AG04449 (cell line): ENCODE measurements around the gene LMTK3.

Experiments used
- CTCF ChIA-PET: fragments of 350-600 bp; formaldehyde crosslinking; extraction: SDS; loops from one replicate; lab custom pipeline; 2021; ENCODE audit warnings: antibody characterized with exemption; lab: Yijun Ruan, JAX
- POLR2A ChIA-PET: fragments of 400-600, 350-600 bp; formaldehyde crosslinking; extraction: SDS; loops from one replicate; lab custom pipeline; 2020; ENCODE audit warnings: antibody characterized with exemption, inconsistent platforms; lab: Yijun Ruan, JAX
- DNase-seq: peaks from one replicate; pipeline ENCODE4 v3.0.0-alpha.2; 2010; ENCODE audit warnings: low read depth, low spot score
- H3K4me3 ChIP-seq: 2 replicates; pipeline ENCODE4 v1.5.1; 2011; ENCODE audit warnings: low read depth, mild to moderate bottlenecking, control low read depth, low read length
- TF ChIP-seq, protein P1 (sequence below): IDR thresholded peaks from one replicate; pipeline ENCODE4 v1.5.1; 2011; ENCODE audit warnings: mild to moderate bottlenecking, moderate library complexity, low read length, control low read depth, inconsistent platforms; ENCODE audit not compliant: insufficient read depth; ENCODE audit errors: missing control alignments

LMTK3 gene

DNA sequence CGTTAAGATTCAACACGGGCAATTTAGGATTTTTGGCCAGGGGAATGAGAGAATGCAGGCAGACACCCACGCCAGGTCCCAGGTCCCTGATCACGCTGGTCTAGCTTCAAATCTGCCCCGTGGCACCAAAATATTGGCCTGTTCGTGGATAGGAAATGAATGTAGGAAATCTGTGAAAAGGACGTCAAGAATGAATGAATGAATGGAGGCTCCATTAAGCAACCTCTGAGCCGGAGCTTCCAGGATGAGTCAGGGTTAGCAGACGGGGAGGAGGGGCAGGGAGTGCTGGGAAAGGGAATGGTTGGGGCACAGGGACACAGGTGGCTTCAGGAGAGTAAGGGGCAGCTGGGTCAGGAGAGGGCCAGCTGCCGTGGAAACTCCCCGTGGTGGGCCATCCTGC is 44.5 kb upstream of the LMTK3 start:
- CTCF ChIA-PET = interaction anchor here (1.0 to 2.5 kb wide), 2 partner anchors 32 to 67 kb away, joined by 3 to 9 read pairs; no protein-coding TSS in a partner anchor
- TF ChIP-seq, protein P1, sequence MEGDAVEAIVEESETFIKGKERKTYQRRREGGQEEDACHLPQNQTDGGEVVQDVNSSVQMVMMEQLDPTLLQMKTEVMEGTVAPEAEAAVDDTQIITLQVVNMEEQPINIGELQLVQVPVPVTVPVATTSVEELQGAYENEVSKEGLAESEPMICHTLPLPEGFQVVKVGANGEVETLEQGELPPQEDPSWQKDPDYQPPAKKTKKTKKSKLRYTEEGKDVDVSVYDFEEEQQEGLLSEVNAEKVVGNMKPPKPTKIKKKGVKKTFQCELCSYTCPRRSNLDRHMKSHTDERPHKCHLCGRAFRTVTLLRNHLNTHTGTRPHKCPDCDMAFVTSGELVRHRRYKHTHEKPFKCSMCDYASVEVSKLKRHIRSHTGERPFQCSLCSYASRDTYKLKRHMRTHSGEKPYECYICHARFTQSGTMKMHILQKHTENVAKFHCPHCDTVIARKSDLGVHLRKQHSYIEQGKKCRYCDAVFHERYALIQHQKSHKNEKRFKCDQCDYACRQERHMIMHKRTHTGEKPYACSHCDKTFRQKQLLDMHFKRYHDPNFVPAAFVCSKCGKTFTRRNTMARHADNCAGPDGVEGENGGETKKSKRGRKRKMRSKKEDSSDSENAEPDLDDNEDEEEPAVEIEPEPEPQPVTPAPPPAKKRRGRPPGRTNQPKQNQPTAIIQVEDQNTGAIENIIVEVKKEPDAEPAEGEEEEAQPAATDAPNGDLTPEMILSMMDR = no peak
- no peak for DNase-seq
- POLR2A ChIA-PET = no interaction called here
- H3K4me3 ChIP-seq = no peak overlapping the region

DNA sequence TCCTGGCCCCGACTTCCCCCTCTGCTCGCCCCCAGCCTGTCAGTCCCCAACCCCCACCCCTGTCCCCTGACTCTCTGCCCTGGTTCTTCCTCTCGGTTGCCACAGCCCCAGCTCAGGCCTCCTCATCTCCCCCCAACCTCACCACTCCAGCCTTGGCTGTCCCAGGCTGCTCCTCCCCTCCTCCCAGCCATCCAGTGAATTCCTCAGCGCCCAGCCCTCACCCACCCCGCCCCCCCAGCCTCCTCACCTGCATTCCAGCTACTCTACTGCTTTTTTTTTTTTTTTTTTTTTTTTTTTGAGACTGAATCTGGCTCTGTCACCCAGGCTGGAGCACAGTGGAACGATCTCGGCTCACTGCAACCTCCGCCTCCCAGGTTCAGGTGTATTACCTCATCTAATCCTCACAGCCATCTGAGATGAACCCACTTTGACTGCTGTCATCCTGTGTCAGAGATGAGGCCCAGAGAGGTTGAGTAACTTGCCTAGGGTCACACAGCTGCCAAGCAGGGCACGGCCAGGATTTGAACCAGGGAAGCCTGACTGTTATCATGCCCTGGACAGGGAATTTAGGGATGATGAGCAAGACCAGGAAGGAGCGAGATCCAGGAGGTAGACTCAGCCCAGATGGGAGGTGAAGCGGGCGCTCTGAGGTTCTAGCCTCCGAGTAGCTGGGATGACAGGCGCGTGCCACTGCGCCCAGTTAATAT is 42.9 kb upstream of the LMTK3 start:
- TF ChIP-seq, protein P1 = no peak
- H3K4me3 ChIP-seq = no peak overlapping the region
- ChIA-PET POLR2A (no interaction called here), CTCF (interaction anchor here (0.6 to 2.5 kb wide), 3 partner anchors 29 to 164 kb away, joined by 3 to 9 read pairs (median 3); partner anchors contain the start of gene KDELR1)
- no peak for DNase-seq

DNA sequence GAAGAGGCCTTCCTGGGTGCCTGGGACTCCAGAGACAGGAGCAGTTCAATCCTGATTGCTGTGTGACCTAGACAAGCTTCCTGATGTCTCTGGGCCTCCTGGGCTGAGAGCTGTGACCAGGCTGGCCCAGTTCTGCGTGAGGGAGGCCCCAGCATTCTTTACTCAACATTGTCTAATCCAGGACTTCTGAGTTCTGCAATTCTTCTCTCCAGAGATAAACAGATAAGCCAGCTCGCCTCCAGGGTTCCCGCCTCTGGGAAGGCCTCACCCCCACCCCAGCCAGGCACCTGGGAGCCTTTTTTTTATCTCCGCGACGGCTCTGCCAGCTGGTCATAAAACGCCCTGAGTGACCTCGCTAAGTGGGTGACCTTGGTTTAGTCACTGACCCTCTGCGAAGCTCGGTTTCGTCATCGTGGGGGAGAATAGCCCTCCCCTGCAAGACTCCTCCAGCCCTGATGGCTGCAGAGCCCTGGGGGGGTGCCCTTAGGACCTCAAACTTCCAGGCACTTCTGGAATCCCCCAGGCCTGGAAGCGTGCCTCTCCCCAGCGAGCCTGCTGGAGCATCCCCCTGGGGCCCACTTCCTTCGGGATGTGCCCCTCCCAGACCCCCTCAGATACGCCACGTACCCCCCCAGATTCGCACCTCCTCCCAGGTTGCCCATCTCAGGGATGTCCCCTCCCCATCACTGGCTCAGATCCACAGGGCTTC is 42.2 kb upstream of the LMTK3 start:
- TF ChIP-seq, protein P1 = no peak
- H3K4me3 ChIP-seq = no peak overlapping the region
- ChIA-PET POLR2A (no interaction called here), CTCF (interaction anchor here (0.6 to 2.5 kb wide), 6 partner anchors 10 to 163 kb away, joined by 3 to 9 read pairs (median 3); partner anchors contain the start of gene KDELR1)
- no peak for DNase-seq

DNA sequence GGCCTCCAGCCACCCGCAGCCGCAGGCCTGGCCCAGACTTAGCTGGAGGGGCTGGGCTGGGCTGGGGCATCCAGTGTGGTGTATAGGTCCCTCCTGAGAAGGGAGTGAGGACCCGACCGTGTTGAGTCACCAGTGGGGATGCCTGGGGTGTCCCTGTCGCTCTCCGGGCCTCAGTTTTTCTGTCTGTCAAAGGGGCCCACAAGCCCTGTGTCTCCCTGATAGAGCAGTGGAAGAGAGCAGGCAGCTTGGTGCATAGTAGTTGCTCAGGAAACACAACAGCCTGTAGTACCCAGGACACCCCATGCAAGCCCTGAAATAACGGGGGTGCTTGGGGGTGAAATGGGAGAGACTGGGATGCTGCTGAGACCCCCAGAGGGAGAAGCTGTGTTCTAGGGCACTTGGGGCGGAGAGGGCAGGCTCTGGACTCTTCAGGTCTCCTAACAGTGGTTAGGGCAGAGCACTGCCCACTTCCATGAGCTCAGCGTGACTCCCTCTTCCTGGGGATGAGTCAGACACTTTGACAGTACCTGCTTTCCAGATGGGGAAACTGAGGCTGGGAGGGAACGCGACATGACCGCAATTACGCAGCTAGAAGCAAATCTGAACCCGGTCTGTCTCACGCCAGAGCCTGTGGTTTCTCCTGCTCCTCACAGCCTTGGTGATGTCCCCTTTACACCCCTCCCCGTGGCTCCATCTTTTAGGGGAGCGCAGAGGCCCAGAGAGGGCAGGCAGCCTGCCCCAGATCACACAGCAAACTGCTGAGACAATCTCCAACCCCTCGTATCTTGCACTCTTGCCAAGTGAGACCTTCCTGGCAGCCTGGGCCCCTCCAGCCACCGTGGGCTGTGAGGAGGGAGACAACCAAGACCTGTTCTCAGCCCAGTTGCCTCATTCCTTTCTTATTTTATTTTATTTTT is 41.0 kb upstream of the LMTK3 start:
- POLR2A ChIA-PET = no interaction called here
- no peak overlapping the region for H3K4me3 ChIP-seq
- DNase-seq = no peak
- TF ChIP-seq, protein P1 = no peak
- CTCF ChIA-PET = interaction anchor here (1.0 to 1.1 kb wide), 2 partner anchors 12 to 31 kb away, joined by 3 to 5 read pairs; no protein-coding TSS in a partner anchor

DNA sequence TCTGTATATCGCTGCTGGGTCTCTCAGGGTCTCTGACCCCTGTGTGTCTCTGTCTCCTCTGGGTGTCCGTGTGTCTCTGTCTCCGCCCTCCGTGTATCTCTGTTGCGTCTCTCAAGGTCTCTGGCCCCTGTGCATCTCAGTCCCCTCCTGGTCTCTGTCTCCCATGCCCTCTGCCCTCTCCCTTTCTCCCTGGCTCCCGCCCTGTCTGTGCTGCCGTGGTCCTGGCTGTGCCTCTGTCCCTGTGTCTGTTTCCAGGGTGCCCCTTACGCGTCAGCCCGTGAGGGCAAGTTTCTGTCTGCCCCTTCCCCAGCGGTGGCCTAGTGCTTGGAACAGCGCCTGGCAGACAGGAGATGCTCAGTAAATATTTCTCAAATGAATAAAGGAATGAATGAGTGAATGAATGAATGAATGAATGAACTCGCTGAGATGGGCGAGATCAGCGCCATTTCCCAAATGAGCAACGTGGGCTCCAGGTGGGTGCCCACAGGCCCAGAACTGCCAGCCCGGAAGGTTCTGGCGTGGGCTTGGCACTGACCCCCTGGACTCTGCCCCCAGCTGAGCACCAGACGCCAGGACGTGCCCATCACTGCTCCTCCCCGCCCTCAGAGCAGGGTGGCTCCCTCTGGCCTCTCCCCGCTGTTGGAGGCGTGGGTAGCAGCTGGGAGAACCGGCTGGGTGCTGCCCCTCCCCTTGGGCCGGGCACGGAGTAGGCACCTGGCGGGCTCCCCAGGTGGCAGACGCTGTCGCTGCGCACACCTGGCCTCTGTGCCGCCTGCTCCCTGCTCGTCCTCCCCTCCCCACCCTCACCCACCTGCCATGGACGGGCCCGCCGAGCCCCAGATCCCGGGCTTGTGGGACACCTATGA is 40.0 kb upstream of the LMTK3 start, which contains the start of gene SULT2B1:
SULT2B1 (plus strand) TSS at position 736 of the 866 bp plus-strand sequence; CDS start at position 817, 81 bp downstream.
- TF ChIP-seq, protein P1 = no peak

More for the DNA sequence above, 40.0 kb upstream of the LMTK3 start, which contains the start of gene SULT2B1:
- no peak for DNase-seq
- ChIA-PET CTCF (no interaction called here), POLR2A (no interaction called here)
- H3K4me3 ChIP-seq = no peak within 1 kb of the TSS
